Astrocyte of the cerebellum (primary cell): ENCODE results near the gene IFNL4.

Experiments used
- DNase-seq: peaks from one replicate; pipeline ENCODE4 v3.0.0-alpha.2; 2011; ENCODE audit warnings: low read depth
- H3K4me3 ChIP-seq: 2 replicates; pipeline ENCODE4 v1.5.1; 2011; ENCODE audit warnings: mild to moderate bottlenecking, low read depth, low read length, moderate library complexity
- in situ Hi-C: cut with HindIII; loops from 2 replicates; pipeline ENCODE4 v1.10.0; 2017; ENCODE audit warnings: low sequenced_read_pairs
- TF ChIP-seq, protein P1 (sequence below): IDR thresholded peaks from 2 replicates; pipeline ENCODE4 v1.5.1; 2012; ENCODE audit warnings: low read length, low read depth, moderate library complexity, mild to moderate bottlenecking; ENCODE audit errors: missing control alignments

IFNL4 gene

DNA sequence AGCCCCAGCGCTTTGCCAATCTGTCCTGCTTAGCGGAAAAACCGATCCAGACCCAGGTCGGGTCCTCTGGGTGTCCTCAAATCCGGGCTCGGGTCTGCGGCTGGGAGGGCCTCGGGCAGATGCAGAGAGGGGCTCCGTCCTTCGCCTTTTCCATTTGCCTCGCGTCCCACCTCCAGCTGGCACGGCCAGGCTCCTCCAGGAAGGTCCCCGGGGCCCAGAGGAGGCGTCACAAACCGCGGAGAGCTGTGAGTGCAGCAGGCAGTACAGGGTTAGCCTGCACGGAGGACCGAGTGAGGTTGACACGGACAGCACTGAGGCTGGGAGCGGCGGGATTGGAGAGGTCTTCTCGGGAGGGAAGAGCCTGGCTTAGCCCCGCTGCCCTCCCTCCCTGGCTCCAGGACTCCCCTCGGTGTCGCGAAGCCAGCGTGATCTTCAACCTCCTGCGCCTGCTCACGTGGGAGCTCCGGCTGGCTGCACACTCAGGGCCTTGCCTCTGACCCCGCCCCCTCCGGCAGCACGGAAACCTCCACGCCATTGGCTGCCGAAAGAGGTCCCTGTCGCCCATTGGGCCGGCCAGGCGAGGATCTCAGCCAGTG, 16.8 kb upstream of the IFNL4 start:
- TF ChIP-seq, protein P1, sequence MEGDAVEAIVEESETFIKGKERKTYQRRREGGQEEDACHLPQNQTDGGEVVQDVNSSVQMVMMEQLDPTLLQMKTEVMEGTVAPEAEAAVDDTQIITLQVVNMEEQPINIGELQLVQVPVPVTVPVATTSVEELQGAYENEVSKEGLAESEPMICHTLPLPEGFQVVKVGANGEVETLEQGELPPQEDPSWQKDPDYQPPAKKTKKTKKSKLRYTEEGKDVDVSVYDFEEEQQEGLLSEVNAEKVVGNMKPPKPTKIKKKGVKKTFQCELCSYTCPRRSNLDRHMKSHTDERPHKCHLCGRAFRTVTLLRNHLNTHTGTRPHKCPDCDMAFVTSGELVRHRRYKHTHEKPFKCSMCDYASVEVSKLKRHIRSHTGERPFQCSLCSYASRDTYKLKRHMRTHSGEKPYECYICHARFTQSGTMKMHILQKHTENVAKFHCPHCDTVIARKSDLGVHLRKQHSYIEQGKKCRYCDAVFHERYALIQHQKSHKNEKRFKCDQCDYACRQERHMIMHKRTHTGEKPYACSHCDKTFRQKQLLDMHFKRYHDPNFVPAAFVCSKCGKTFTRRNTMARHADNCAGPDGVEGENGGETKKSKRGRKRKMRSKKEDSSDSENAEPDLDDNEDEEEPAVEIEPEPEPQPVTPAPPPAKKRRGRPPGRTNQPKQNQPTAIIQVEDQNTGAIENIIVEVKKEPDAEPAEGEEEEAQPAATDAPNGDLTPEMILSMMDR, result no peak
- in situ Hi-C loops, result no loop called here
- no peak overlapping the region for H3K4me3 ChIP-seq
- DNase-seq, result no peak

DNA sequence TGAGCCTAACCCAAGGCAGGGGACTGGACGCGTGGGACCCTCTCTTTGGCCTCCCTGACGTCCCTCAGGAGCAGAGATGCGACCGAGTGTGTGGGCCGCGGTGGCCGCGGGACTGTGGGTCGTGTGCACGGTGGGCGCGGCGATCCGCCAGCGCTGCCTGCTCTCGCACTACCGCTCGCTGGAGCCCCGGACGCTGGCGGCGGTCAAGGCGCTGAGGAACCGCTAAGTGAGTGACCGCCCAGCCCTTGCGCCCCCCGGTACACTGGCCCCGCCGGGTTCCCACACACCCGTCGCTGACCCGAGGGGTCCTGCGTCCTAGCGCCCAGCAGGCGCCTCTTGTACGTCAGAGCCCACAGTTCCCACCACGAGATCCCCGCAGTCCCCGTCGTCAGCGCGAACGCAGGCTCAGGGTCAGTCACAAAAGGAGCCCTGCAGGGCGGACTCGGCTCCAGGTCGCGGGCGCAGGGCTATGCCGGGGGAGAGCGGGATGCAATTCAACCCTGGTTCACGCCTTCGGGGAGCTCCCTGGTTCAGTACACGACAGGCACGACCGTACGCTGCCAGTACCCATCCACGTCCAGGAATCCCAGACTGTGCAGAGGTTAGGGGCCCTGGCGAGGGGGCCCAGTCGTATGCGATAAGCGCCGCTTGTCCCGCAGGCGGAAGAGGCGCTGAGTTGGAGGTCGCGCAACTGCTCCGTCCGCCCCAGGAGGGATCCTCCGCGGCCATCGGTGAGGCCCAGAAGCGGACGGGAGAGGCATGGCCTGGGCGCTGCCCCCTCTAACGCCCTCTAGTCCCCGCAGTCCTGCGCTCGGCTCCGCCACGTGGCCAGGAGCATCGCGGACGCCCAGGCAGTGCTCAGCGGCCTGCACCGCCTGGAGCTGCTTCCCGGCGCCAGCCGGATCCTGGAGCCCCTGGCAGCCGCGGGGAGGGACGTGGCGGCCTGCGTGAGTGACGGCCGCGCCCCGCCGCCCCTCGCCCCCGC, 15.9 kb upstream of the IFNL4 start:
- TF ChIP-seq, protein P1, result no peak
- no peak for DNase-seq
- in situ Hi-C loops, result no loop called here
- H3K4me3 ChIP-seq, result no peak overlapping the region

DNA sequence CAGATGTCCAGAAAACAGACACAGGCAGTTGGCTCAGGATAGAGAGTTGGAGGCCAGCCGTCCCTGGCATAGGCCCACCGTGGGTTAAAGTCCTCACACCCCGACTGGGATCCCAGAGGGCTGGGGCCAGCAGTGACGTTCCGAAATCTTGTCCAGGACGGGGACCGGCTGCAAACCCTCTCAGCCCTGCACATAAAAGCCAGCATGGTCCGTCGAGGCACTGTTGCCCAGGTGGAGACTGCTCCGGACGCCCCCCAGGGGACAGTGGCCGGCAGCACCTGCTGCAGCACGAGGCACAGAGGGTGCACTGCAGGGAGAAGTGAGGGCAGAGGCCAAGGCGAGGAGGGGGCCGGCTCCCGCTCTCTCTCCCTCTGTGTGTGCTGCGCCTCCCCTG, 15.3 kb upstream of the IFNL4 start:
- in situ Hi-C loops, result no loop called here

DNA sequence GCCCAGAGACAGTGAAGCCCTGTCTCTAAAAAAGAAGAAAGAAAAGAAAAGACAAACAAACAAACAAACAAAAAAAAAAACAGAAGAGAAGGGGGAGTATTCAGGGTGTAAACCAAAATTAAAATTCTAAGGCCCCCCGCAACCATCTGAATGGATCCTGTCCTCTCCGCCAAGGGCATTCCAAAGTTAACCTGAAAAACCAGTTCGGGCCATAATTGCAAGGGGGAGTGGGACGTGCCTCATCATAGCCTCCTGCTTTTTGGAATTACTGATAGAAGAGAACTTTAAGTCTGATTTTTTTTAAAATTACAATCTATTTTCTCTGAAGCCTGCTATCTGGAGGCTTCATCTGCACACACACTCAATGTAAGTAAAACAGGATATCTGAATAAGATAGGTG, 13.8 kb upstream of the IFNL4 start:
- TF ChIP-seq, protein P1, result no peak
- no peak overlapping the region for H3K4me3 ChIP-seq
- in situ Hi-C loops, result no loop called here

More for the DNA sequence above, 15.3 kb upstream of the IFNL4 start:
- no peak overlapping the region for H3K4me3 ChIP-seq
- no peak for DNase-seq
- TF ChIP-seq, protein P1, result no peak

DNA sequence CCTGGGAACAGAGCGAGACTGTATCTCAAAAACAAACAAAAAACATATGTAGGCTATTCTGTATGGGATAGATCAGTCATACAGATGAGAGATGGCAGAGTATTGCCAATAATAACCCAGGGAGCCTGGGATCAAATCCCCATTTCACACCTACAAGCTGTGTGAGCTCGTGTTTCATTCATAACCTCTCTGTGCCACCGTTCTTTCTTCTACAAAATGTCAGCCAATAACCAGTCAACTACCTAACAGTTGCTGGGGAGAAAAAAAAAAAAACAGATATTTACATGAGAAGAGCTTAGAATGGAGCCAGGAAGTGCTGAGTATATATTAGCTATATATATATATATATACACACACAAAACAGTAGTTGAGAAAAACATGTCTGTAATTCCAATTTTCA, 13.0 kb upstream of the IFNL4 start:
- TF ChIP-seq, protein P1, result no peak
- H3K4me3 ChIP-seq, result no peak overlapping the region
- DNase-seq, result no peak
- in situ Hi-C loops, result no loop called here

More for the DNA sequence above, 13.8 kb upstream of the IFNL4 start:
- no peak for DNase-seq

DNA sequence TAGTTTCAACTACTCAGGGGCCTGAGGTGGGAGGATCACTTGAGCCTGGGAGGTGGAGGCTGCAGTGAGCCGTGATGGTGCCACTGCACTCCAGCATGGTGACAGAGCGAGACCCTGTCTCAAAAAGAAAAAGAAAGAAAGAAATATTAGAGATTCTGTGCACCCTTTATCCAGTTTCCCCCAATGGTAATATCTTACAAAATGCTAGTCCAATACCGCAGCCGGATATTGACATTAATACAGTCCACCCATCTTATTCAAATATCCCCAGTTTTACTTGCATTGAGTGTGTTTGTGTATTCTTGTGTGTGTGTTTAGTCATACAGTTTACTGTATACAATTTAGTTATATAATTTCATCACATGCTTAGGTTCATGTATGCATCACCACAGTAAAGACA, 8.6 kb upstream of the IFNL4 start:
- in situ Hi-C loops, result no loop called here
- no peak overlapping the region for H3K4me3 ChIP-seq
- DNase-seq, result no peak
- TF ChIP-seq, protein P1, result no peak
